GM23338 (cell line): ENCODE data around the gene TMEM161B. TPM values are rescaled to one million over a fixed set of nuclear protein-coding genes. Genes with fewer than 3 reads are reported as not detected.

Experiments used
- JUNB ChIP-seq: IDR thresholded peaks from one replicate; pipeline ENCODE4 v1.6.1; 2016; ENCODE audit warnings: antibody characterized with exemption; ENCODE audit not compliant: unreplicated experiment
- ZNF114 ChIP-seq: fragments of 250-450 bp; sonication (Bioruptor Pico); IDR thresholded peaks from 2 replicates; pipeline ENCODE4 v1.5.0; 2020; ENCODE audit warnings: mild to moderate bottlenecking, moderate library complexity
- polyA plus RNA-seq: library from polyadenylated mRNA; unstranded; fragments of >200 nt; fragmentation: Nextera tagmentation; extraction: Ambion mirVana; gene quantifications from 2 replicates; pipeline ENCODE4 v1.2.1, GENCODE V29; 2016
- total RNA-seq: library from RNA; depleted of rRNA; stranded (reverse); fragments of >200 nt; shearing (Covaris generic); gene quantifications from 2 replicates; pipeline ENCODE4 v1.2.3, GENCODE V29; 2014
- TF ChIP-seq, protein P1 (sequence below): fragments of 250-450 bp; sonication (Bioruptor Pico); IDR thresholded peaks from 2 replicates; pipeline ENCODE4 v1.5.0; 2020; ENCODE audit warnings: mild to moderate bottlenecking, moderate library complexity
- TF ChIP-seq, protein P2 (sequence below): IDR thresholded peaks from one replicate; pipeline ENCODE4 v1.6.1; 2018; ENCODE audit warnings: antibody characterized with exemption; ENCODE audit not compliant: unreplicated experiment
- TF ChIP-seq, protein P3 (sequence below): IDR thresholded peaks from 2 replicates; pipeline ENCODE4 v1.6.1; 2016; ENCODE audit warnings: antibody characterized with exemption

The TMEM161B gene
- total and polyA plus RNA-seq, 2 experiments from 2014 or later: 11.9 to 25.5 TPM

DNA sequence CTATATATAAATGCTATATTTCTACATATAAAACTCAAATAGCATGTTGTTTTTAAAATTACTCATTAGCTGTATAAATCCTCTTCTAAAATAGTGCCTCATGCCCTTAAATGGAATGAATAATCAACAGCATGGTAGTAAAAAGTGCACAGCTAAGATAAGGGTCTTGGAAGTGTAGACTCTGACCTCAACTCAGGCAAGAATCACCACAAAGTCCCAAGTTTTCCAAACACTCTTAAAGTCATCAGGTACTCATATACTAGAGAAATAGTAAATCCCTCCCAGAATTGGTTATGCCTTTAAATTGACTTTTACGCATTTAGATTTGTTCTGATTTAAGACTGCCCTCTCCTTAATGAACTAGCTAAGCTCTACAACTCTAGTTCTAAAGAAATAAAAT lies 113.8 kb downstream of the TMEM161B start (continued):
- TF ChIP-seq, protein P1, sequence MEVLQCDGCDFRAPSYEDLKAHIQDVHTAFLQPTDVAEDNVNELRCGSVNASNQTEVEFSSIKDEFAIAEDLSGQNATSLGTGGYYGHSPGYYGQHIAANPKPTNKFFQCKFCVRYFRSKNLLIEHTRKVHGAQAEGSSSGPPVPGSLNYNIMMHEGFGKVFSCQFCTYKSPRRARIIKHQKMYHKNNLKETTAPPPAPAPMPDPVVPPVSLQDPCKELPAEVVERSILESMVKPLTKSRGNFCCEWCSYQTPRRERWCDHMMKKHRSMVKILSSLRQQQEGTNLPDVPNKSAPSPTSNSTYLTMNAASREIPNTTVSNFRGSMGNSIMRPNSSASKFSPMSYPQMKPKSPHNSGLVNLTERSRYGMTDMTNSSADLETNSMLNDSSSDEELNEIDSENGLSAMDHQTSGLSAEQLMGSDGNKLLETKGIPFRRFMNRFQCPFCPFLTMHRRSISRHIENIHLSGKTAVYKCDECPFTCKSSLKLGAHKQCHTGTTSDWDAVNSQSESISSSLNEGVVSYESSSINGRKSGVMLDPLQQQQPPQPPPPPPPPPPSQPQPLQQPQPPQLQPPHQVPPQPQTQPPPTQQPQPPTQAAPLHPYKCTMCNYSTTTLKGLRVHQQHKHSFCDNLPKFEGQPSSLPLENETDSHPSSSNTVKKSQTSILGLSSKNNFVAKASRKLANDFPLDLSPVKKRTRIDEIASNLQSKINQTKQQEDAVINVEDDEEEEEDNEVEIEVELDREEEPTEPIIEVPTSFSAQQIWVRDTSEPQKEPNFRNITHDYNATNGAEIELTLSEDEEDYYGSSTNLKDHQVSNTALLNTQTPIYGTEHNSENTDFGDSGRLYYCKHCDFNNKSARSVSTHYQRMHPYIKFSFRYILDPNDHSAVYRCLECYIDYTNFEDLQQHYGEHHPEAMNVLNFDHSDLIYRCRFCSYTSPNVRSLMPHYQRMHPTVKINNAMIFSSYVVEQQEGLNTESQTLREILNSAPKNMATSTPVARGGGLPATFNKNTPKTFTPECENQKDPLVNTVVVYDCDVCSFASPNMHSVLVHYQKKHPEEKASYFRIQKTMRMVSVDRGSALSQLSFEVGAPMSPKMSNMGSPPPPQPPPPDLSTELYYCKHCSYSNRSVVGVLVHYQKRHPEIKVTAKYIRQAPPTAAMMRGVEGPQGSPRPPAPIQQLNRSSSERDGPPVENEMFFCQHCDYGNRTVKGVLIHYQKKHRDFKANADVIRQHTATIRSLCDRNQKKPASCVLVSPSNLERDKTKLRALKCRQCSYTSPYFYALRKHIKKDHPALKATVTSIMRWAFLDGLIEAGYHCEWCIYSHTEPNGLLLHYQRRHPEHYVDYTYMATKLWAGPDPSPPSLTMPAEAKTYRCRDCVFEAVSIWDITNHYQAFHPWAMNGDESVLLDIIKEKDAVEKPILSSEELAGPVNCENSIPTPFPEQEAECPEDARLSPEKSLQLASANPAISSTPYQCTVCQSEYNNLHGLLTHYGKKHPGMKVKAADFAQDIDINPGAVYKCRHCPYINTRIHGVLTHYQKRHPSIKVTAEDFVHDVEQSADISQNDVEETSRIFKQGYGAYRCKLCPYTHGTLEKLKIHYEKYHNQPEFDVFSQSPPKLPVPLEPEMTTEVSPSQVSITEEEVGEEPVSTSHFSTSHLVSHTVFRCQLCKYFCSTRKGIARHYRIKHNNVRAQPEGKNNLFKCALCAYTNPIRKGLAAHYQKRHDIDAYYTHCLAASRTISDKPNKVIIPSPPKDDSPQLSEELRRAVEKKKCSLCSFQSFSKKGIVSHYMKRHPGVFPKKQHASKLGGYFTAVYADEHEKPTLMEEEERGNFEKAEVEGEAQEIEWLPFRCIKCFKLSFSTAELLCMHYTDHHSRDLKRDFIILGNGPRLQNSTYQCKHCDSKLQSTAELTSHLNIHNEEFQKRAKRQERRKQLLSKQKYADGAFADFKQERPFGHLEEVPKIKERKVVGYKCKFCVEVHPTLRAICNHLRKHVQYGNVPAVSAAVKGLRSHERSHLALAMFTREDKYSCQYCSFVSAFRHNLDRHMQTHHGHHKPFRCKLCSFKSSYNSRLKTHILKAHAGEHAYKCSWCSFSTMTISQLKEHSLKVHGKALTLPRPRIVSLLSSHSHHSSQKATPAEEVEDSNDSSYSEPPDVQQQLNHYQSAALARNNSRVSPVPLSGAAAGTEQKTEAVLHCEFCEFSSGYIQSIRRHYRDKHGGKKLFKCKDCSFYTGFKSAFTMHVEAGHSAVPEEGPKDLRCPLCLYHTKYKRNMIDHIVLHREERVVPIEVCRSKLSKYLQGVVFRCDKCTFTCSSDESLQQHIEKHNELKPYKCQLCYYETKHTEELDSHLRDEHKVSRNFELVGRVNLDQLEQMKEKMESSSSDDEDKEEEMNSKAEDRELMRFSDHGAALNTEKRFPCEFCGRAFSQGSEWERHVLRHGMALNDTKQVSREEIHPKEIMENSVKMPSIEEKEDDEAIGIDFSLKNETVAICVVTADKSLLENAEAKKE (CRISPR knock-in tag): no peak
- TF ChIP-seq, protein P2, sequence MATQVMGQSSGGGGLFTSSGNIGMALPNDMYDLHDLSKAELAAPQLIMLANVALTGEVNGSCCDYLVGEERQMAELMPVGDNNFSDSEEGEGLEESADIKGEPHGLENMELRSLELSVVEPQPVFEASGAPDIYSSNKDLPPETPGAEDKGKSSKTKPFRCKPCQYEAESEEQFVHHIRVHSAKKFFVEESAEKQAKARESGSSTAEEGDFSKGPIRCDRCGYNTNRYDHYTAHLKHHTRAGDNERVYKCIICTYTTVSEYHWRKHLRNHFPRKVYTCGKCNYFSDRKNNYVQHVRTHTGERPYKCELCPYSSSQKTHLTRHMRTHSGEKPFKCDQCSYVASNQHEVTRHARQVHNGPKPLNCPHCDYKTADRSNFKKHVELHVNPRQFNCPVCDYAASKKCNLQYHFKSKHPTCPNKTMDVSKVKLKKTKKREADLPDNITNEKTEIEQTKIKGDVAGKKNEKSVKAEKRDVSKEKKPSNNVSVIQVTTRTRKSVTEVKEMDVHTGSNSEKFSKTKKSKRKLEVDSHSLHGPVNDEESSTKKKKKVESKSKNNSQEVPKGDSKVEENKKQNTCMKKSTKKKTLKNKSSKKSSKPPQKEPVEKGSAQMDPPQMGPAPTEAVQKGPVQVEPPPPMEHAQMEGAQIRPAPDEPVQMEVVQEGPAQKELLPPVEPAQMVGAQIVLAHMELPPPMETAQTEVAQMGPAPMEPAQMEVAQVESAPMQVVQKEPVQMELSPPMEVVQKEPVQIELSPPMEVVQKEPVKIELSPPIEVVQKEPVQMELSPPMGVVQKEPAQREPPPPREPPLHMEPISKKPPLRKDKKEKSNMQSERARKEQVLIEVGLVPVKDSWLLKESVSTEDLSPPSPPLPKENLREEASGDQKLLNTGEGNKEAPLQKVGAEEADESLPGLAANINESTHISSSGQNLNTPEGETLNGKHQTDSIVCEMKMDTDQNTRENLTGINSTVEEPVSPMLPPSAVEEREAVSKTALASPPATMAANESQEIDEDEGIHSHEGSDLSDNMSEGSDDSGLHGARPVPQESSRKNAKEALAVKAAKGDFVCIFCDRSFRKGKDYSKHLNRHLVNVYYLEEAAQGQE: no peak
- TF ChIP-seq, protein P3, sequence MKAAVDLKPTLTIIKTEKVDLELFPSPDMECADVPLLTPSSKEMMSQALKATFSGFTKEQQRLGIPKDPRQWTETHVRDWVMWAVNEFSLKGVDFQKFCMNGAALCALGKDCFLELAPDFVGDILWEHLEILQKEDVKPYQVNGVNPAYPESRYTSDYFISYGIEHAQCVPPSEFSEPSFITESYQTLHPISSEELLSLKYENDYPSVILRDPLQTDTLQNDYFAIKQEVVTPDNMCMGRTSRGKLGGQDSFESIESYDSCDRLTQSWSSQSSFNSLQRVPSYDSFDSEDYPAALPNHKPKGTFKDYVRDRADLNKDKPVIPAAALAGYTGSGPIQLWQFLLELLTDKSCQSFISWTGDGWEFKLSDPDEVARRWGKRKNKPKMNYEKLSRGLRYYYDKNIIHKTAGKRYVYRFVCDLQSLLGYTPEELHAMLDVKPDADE: no peak
- TF ChIP-seq ZNF114 (CRISPR knock-in tag) (no peak), JUNB (no peak)
